ENCODE results near the gene PRSS36.

The PRSS36 gene

GRCh38 chr16:31143694-31144148 is 6.1 kb downstream of the PRSS36 start:
- TF ChIP-seq MAX (IDR thresholded peaks at IDR 0.05) (no peak), TAF1 (IDR thresholded peaks at IDR 0.05; ENCODE audit: low read depth) (no peak), YY1 (IDR thresholded peaks at IDR 0.05; ENCODE audit: low read depth) (no peak), EGR1 (IDR thresholded peaks at IDR 0.05) (no peak), USF1 (IDR thresholded peaks at IDR 0.05) (no peak), CEBPB (IDR thresholded peaks at IDR 0.05) (no peak), EP300 (IDR thresholded peaks at IDR 0.05; ENCODE audit: borderline replicate concordance) (no peak), ZBTB7A (IDR thresholded peaks at IDR 0.05; ENCODE audit: low read depth) (no peak)

- TF ChIP-seq RAD21 (IDR thresholded peaks at IDR 0.05; ENCODE audit: low read depth) (no peak), TAF1 (IDR thresholded peaks at IDR 0.05; ENCODE audit: low read depth) (no peak), ZBTB7A (IDR thresholded peaks at IDR 0.05; ENCODE audit: low read depth) (0 out of 2 replicates have a peak, but pooled peaks have one; percentile 4), FOXM1 (IDR thresholded peaks at IDR 0.05; ENCODE audit: borderline replicate concordance, low read depth) (no peak)
Measured at GRCh38 chr16:31143011-31143693, 6.7 kb downstream of the PRSS36 start.

GRCh38 chr16:31142109-31143010 is 7.5 kb downstream of the PRSS36 start:
- TF ChIP-seq TEAD4 (IDR thresholded peaks at IDR 0.05), result no peak
- peak; percentile 82 for TF ChIP-seq RAD21 (IDR thresholded peaks at IDR 0.05; ENCODE audit: low read depth)
- TF ChIP-seq TCF12 (IDR thresholded peaks at IDR 0.05; ENCODE audit: low read depth), result no peak; the same call in 1 of the 2 replicates
- TF ChIP-seq TAF1 (IDR thresholded peaks at IDR 0.05; ENCODE audit: low read depth), result peak; percentile 25; the same call in 1 of the 2 replicates
- no peak for TF ChIP-seq REST (IDR thresholded peaks at IDR 0.05; ENCODE audit: low read depth)
- TF ChIP-seq FOXM1 (IDR thresholded peaks at IDR 0.05; ENCODE audit: borderline replicate concordance, low read depth), result no peak
- TF ChIP-seq MAX (IDR thresholded peaks at IDR 0.05), result peak; percentile 81
- no peak for TF ChIP-seq CREB1 (IDR thresholded peaks at IDR 0.05; ENCODE audit: low read depth)
- no peak for TF ChIP-seq NFIC (IDR thresholded peaks at IDR 0.05)
- no peak for TF ChIP-seq EP300 (IDR thresholded peaks at IDR 0.05; ENCODE audit: borderline replicate concordance)
- no peak for TF ChIP-seq EGR1 (IDR thresholded peaks at IDR 0.05)
- no peak for TF ChIP-seq YY1 (IDR thresholded peaks at IDR 0.05; ENCODE audit: low read depth)
- TF ChIP-seq CEBPB (IDR thresholded peaks at IDR 0.05), result no peak
- TF ChIP-seq ZBTB7A (IDR thresholded peaks at IDR 0.05; ENCODE audit: low read depth), result no peak; the same call in 1 of the 2 replicates
- 0 out of 2 replicates have a peak, but pooled peaks have one; percentile 11 for TF ChIP-seq USF1 (IDR thresholded peaks at IDR 0.05)

- TF ChIP-seq TCF12 (IDR thresholded peaks at IDR 0.05; ENCODE audit: low read depth), result no peak
- 0 out of 2 replicates have a peak, but pooled peaks have one; percentile 10 for TF ChIP-seq MAX (IDR thresholded peaks at IDR 0.05)
Measured at GRCh38 chr16:31141489-31142108, 8.3 kb downstream of the PRSS36 start.

- TF ChIP-seq CEBPB (IDR thresholded peaks at IDR 0.05), result peak; percentile 55; the same call in 1 of the 2 replicates
- TF ChIP-seq TEAD4 (IDR thresholded peaks at IDR 0.05), result peak; percentile 95
- peak; percentile 96 for TF ChIP-seq MAX (IDR thresholded peaks at IDR 0.05)
- TF ChIP-seq YY1 (IDR thresholded peaks at IDR 0.05; ENCODE audit: low read depth), result 0 out of 2 replicates have a peak, but pooled peaks have one; percentile 20
- TF ChIP-seq FOXM1 (IDR thresholded peaks at IDR 0.05; ENCODE audit: borderline replicate concordance, low read depth), result peak; percentile 70
- no peak for TF ChIP-seq TAF1 (IDR thresholded peaks at IDR 0.05; ENCODE audit: low read depth)
- TF ChIP-seq CREB1 (IDR thresholded peaks at IDR 0.05; ENCODE audit: low read depth), result no peak
- 0 out of 2 replicates have a peak, but pooled peaks have one; percentile 14 for TF ChIP-seq EGR1 (IDR thresholded peaks at IDR 0.05)
- peak; percentile 53 for TF ChIP-seq EP300 (IDR thresholded peaks at IDR 0.05; ENCODE audit: borderline replicate concordance)
- peak; percentile 81 for TF ChIP-seq NFIC (IDR thresholded peaks at IDR 0.05)
- peak; percentile 81 for TF ChIP-seq USF1 (IDR thresholded peaks at IDR 0.05)
- TF ChIP-seq ZBTB7A (IDR thresholded peaks at IDR 0.05; ENCODE audit: low read depth), result peak; percentile 97
- no peak for TF ChIP-seq RAD21 (IDR thresholded peaks at IDR 0.05; ENCODE audit: low read depth)
- TF ChIP-seq REST (IDR thresholded peaks at IDR 0.05; ENCODE audit: low read depth), result peak; percentile 70
- TF ChIP-seq TCF12 (IDR thresholded peaks at IDR 0.05; ENCODE audit: low read depth), result peak; percentile 76
Measured at GRCh38 chr16:31138621-31139578, 11.0 kb downstream of the PRSS36 start.

Measured in Ishikawa (cell line).